ENCODE data around the gene PEX12.
"Not testable (repeated sequence)": the region's sequence is repeated elsewhere in the genome, so short reads cannot be mapped to it uniquely, and the experiment has no call there.

Gene PEX12

GRCh38 chr17:35577830-35578196 is 558 bp downstream of the PEX12 start:
- DNase-seq: no peak

- DNase-seq: no peak
These were observed 2.6 kb downstream of the PEX12 start for GRCh38 chr17:35575759-35576158.

- DNase-seq: no peak
These were observed 9.0 kb downstream of the PEX12 start for GRCh38 chr17:35569405-35569804.

- no peak for DNase-seq
These were observed 9.8 kb downstream of the PEX12 start for GRCh38 chr17:35568561-35568960.

- DNase-seq: peak in 1 of 3 experiments; percentile 43
These were observed 11.4 kb downstream of the PEX12 start for GRCh38 chr17:35566968-35567367.

- not testable (repeated sequence) for DNase-seq
These were observed 15.2 kb downstream of the PEX12 start for GRCh38 chr17:35563181-35563580.

- DNase-seq: no peak
These were observed 17.7 kb downstream of the PEX12 start, which contains the start of gene SLFN14 for GRCh38 chr17:35560703-35561102. Gene SLFN14 (minus strand): TSS chr17:35560819. CDS start chr17:35558062, 2,757 bp downstream.

GRCh38 chr17:35559495-35560210 is 18.7 kb downstream of the PEX12 start:
- DNase-seq: no peak

GRCh38 chr17:35557353-35557752 is 21.0 kb downstream of the PEX12 start:
- no peak for DNase-seq

GRCh38 chr17:35555691-35556090 is 22.7 kb downstream of the PEX12 start:
- DNase-seq: peak in 1 of 3 experiments; percentile 10

- no peak for DNase-seq
These were observed 23.7 kb downstream of the PEX12 start for GRCh38 chr17:35554668-35555067.

GRCh38 chr17:35553310-35553709 is 25.1 kb downstream of the PEX12 start:
- no peak for DNase-seq

- DNase-seq: no peak
These were observed 29.4 kb downstream of the PEX12 start for GRCh38 chr17:35548978-35549377.

- no peak for DNase-seq
These were observed 30.1 kb downstream of the PEX12 start for GRCh38 chr17:35548208-35548810.

- no peak for DNase-seq
These were observed 31.9 kb downstream of the PEX12 start for GRCh38 chr17:35546487-35546886.

- no peak for DNase-seq
These were observed 33.2 kb downstream of the PEX12 start for GRCh38 chr17:35545150-35545549.

- no peak for DNase-seq
These were observed 34.5 kb downstream of the PEX12 start for GRCh38 chr17:35543856-35544255.

GRCh38 chr17:35542990-35543389 is 35.4 kb downstream of the PEX12 start:
- DNase-seq: no peak

GRCh38 chr17:35541434-35541833 is 36.9 kb downstream of the PEX12 start:
- no peak for DNase-seq

- DNase-seq: no peak
These were observed 37.6 kb downstream of the PEX12 start for GRCh38 chr17:35540589-35541404.

GRCh38 chr17:35539659-35540026 is 38.7 kb downstream of the PEX12 start:
- DNase-seq: no peak

GRCh38 chr17:35537601-35538141 is 40.7 kb downstream of the PEX12 start, which contains the start of gene SLFN12L:
Gene SLFN12L (minus strand): TSS chr17:35537678. CDS start chr17:35522364, 15,314 bp downstream.
- no peak for DNase-seq

GRCh38 chr17:35536664-35537171 is 41.7 kb downstream of the PEX12 start:
- DNase-seq: no peak
